HG02970 (cell line): Measurements from ENCODE around the gene TSC22D3.
A peak's percentile ranks its signal among the peaks of the same experiment; 100 is the strongest.

Source experiments
- ATAC-seq: cut with Tn5 transposase; IDR thresholded peaks from one replicate; pipeline ENCODE4 v1.9.1; 2021; ENCODE audit warnings: mild to moderate bottlenecking, moderate library complexity, moderate number of reproducible peaks; ENCODE audit not compliant: unreplicated experiment, low FRiP score

TSC22D3 gene

DNA sequence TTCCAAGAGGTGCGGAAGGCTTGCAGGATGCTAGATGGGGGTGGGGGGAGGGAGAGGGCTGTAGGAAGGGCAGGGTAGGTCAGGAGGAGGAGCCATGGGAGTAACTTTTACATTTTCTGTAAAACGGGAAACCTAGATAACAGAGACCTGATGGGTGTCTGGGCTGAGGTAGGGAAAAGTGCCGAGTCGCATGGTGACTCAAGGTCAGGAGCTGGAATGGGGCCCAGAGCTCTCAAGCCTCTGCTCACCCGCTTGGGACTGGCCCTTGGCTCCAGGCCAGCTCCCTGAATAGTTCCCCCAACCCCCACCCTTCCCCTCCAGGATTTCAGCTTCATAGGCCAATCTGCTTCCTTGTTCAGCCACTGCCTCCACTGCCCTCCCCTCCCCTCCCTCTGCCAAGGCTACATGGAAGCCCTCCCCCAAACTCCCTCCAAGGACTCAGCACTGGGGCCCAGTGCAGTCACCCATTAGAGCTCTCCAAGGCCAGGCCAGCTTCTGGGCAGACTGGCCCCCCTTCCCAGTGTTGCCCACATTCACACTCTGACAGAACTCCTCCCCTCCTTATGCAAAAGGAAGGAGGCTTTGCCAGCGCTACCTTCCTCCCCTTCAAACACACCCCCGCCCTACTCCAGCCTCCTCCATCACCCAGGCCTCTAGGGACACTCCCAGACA lies 43.6 kb downstream of the TSC22D3 start:
- no peak for ATAC-seq

DNA sequence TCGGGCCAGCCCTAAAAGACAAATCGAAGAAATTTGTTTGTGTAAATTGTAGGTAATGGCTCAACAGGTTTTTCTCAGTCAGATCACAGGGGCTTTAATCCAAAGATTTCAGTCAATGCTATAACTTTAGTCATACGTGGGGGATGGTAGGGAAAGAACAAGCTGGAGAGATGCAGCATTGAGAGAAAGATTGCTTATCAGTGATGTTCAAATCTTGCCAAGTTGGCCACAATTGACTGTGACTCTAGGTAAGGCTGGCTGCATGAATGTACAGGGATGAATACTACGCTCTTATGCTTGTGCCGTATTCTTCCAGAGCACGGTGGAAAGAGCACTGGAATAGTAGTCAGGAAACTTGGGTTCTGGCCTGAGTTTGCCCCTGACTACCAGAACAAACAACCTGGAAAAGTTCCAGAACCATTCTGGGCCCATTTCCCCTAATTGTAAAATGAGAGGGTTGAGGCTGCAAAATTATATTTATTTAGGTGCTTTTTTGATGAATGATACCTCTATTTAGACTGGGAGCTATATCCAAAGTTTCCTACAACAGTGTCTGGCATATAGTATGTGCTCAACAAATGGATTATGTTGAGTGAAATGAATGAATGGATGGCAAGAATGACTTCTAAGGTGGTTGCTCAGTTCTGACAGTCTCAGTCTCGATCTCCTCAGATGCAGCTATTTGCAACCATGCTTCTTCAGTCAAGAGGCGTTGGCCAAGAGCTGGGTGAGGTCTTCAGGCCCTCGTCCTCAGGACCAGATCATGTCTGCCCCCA lies 44.4 kb downstream of the TSC22D3 start:
- no peak for ATAC-seq

DNA sequence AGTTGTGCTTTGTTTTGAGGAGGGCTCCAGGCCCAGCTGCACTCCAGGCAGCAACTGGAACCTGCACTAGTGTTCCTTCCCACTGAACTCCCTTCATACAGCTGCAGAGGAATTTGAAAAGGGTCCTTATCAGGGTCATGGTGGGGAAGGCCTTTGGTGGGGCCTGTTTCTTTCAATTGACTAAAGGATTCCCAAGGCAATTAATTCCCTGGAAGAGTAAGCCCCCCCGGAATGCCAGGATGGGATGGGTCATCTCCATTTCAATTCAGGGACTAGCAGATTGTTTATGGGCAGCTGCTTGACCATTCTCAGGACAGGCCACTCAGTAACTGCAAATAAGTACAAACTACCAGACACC lies 45.3 kb downstream of the TSC22D3 start:
- no peak for ATAC-seq

DNA sequence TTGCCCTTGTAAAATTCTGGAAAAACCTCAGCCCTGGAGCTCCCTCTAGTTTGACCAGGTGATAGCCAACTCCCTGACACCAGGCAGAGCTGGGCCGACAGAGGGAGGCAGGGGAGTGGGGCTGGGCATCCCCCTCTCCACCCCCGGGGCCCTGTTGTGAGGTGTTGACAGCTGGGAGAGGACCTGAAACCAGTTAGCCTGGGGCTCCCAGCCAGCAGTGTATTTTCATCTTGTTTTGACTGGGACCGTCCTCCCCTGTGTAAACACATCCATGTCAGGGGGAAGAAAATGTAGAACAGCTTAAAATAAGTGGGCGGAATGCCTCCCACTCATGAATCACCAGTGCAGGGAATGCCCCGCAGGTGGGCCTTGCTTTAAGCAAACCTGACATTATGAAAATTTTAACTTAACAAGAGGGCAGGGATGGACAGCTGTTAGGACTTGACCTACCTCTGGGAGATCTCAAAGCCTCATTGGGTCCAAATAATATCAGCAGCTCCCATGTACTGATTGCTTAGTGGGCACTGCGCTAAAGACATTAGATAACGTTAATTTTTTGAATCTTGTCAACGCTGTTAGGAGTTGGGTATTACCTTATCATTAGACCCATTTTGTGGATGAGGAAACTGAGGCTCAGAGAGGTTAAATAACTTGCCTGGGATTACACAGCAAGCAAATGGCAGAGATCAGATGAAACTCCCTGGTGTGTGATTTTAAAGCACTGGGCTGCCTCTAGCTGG lies 45.9 kb downstream of the TSC22D3 start:
- no peak for ATAC-seq

DNA sequence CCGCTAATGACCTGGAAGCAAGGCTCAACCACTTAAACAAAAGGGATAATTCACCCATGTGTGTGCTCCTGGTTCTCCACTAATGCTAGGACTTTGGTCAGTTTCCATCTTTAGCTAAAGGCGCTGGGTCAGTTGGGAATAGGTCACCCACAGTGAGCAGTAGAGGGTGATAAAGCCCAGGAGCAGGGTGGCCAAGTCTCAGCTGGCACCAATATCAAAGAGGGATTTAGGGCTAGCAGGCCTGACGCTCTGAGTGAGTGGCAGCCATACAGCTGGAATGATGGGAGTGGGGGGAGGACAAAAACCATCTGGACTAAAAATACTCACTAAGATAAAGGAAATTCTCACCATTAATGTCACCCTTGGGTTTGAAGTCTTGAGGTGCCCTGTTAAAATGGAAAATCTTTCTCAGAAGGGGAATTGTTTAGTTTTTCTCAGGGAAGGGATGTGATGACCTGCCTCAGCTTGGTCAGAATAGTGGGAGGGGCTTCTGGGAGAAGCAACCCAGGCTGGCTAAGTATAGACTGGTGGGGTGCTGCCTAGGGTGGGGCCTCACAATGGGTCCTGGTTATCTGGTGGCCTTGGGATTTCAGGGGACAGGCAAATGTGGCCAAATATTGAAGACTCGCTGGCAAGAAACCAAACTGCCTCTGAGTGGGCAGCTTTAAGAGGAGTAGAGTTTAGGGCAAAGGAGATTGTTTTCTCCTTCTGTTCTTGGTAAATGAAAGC lies 47.1 kb downstream of the TSC22D3 start:
- no peak for ATAC-seq

DNA sequence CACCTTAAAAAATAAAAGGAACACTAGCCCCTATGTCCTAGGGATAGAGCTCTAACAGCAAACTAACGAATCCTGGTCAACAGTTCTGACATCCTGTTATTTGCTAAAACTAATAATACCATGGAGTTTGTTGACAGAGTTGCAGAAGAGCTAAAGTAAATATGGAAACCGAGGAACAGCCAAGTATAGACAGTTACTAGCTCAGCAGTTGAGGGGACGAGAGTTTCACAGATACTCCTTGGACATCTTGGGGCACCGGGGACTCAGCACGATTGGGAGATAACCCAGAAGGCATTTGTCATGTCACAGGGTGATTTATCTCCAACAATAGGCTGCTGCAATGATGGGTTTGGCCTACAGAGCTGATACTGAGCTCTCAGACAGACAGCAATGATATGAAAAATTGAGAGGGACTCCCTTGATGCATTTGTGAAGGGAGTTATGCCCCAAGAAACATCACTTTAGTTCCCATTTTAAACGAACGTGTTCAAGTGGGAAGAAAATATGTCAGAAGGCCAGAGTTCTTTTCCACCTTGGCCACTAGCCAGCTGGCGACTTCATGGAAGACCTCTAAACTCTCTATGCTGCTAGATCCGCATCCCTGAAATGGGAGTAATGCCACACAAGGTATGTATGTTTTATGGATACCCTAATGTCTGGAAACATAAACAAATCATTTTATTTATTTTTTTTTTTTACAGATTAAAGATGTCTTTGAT lies 48.6 kb downstream of the TSC22D3 start:
- no peak for ATAC-seq

DNA sequence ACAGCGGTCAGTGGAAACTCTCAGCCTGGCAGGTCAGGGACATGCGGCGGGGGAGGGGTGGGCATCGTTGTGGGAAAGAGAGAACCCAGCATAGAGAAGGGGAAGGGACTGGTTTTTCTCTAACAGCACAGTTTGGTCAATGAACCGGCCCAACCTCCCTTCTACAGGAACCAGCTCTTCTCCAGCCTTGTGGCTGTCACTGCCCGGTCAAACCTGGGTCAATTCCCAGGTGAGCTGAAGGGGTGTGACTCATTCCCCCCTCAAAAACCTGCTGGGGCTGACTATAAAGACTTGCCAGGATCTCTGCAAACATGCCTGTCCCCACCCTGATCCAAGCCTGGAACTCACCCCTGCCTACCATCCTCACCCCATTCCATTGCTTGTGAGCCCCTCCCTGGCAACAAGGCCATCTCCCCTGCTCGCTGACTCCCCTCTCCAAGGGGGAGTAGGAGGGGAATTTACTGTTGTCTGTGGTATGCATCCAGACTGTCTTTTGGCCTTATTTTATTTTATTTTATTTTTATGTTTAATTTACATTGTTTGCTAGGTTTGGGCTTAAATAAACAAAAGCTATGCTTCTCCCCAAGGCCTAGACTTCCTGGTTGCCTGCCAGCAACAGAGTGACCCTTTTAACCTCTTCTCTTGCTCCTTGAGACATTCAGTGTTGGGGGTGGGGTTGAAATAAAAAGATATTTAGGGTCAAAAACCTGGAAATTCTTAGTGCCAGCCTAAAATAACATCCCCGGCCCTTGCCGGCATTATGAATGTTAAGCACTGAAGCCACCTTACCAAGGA lies 49.6 kb downstream of the TSC22D3 start:
- no peak for ATAC-seq

DNA sequence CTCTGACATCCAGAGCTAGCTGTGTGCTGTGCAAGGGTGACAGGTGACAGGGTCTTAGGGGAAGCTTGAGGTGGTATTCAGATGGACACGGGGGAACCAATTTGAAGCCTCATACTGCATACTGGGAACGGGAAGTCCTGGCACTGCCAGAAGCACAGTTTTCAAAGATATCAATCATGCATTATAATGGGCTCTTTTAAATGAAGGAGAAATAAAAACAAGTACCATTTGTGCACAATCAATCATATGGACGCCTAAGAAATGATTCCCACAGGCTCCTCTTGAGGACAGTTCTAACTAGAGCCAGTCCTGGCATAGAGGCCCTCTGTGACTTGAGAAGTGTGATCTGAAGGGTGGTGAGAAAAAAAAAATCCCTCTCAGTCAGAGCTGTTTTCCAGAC lies 50.9 kb downstream of the TSC22D3 start:
- ATAC-seq = no peak

DNA sequence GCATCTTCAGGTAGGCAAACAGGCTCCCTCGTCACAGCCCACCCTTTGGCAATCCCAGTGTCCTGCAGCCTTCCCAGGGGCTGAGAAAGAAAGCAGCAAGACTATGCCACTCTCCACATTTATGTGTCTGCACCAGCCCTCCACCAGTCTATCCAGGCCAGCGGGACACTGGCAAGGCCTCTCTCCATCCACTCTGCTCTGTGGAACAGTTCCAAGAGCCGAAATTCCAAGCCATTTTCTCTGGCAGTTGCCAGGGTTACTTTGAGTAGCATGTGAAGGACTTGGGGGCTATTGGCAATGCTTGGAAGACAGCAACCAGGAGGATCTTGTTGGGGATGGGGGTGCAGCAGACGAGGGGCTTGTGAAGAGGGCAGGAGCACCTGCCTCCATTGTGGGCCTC lies 52.1 kb downstream of the TSC22D3 start:
- no peak for ATAC-seq

DNA sequence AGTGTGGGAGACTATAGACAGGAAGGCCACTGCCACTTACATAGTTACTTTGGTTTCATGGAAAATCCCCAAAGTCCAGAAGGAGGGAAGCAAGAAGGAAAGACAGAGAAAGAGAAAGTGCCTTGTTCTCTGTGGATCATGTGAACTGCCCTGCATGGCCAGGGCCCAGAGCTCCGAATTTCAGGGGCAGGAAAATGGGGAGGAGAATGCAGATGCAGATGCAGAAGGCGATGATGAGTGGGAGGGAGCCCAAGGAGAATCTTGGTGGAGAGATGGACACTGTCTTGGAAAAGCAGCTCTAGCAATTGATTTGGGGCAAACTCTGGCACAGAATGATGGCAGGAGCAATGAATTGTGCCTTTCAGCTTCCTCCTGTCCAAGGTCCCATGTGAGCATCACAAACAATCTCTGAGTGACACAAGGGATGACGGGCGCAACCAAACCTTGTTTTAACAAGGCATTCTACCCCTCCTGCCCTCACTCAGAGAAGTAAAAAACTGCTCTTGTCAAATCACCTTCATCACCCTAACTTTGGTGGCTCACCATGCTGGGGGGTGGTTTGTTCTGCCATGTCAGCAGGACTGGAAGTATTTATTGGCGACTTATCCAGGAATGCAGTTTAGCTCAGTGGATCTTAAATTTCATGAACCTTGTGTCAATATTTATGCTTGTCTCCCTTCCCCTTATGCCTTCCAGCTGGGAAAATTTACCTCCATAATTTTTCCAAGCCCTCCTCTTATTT lies 53.5 kb downstream of the TSC22D3 start:
- ATAC-seq = no peak

DNA sequence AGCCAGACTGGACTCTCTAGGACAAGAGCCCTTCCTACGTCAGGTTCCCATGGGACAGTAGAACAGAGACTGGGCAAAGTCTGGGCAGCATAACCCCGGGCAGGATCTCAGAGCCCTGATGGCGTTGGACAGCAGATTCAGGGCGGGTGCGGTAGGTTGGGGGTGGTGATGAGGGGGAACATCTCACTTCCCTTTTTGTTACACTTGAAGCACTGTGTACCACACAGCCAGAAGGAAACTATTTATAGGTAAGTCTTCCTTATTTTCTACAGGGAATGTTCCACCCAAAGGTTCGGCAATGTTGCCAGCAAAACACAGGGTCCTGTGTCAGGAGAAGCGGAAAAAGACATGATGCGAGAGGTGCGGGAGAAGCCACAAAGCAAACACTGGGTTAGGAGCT lies 54.3 kb downstream of the TSC22D3 start:
- no peak for ATAC-seq

DNA sequence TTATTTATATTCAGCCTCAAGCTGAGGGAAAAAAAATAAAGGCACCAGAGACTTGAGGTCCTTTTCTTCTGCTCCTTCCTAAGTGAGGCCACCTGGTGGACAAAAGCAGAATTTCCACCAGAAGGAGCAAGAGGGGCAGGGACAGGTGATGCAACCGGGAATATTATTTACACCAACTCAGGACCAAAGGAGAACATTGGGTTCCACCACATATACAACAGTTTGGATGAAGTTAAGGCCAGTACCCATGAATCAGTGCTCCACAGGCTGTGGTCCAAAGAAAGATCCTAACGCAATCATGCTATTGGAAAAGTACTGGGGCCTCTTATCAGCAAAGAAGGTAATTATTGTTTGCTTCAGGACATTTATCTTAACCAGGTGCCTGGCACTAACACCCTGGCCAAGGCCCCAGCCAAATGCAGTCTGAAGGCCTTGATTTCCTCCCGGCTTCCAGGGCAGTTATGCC lies 57.4 kb downstream of the TSC22D3 start:
- no peak for ATAC-seq

DNA sequence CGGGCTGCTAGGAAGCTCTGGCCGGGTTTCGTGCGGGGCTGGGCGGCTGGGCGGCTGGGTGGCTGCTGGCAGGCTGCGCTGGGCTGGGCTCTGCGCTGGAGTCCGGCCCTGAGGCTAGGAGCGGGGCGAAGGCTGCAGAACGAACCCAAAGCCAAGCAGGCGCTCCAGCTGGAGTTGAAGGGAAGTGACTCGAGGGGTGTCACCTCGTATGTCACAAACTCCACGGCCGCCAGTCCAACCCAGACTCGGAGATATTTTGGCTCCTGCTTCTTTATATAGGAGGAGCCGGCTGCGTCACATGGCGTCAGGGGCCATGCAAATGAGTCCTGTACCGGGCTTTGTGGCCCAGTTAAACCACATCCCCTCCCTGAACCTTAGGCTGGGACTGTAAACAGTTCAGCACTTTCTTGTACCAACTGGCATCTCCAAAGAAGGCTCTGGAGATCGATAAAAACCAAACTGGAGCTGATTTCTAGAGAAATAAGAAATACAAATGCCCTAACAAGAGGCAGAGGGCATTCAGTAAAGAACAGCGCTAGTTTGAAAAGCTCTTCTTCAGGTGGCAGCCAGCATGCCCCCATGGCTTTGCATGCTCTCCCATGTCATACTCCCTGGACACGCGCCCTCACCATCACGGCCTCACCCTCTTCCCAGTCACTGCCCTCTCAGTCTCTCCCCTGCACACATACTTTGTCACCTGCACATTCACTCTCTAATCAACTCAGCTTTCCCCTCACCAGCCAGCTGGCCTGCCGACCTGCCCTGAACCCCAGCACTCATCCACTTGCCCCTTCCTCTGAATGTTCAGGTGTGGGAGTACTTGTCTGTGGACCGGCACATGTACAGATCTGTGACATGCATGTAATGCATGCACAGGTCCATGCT lies 58.5 kb downstream of the TSC22D3 start:
- peak; percentile 46 for ATAC-seq

DNA sequence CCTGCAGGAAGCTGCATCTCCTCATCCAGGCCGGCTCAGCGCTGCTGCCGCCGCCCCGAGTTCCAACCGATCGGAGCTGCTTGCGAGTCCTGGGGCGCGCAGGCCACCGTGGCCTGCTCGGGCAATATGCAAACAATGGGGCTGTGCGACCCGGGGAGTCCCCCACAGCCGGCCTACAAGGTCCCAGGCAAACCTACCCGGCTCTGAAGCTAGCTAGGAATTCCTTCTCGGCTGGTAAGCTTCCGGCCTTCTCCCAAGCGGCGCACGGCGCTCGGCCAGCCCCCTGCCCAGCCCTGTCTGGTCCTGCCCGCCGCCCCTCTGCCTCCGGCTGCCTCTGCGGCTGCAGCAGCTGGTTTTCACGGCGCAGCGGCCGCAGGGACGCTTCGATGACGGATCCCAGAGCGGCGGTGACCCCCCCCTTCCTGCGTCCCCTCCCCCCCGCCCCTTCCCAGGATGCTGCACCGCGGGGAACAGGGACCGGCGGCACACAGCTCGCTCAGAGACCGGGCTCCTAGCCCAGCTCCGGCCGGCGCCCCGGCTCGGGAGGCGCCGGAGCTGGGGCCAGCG lies 59.4 kb downstream of the TSC22D3 start:
- peak; percentile 2 for ATAC-seq

DNA sequence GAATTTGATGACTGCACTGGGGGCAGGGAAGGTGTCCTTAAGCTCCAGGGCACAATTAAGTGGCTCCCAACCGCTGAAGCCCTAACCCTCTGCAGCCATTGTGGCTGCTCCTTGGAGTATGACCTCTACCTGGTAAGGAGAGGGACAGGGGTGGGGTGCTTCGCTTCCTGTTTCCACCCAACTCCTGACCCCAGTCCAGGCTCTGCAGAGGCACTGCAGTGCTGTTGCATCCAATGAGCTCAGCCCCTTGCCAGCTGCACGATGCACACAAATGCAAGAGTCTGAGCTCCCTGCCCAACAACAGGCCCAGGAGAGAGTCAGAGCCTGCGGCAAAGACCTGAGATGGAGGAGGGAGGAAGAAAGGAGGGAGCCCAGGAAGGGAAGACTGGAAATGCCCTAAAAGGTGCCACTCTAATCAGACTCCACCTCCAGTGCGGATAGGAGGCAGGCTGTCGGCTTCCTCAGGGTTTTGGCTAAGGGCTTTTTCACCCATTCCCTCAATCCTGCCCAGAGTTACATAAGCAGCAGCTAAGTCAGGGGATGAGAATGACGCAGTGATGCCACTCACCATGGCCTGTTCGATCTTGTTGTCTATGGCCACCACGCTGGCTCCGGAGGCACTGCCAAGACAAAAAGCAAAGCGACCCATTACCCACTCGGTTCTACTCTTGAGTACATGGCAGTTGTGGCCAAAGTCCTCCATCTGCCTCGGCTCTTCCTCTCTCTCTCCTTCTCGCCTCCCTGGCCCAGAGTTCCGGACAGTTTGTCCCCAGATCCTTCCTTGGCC lies 60.1 kb downstream of the TSC22D3 start:
- no peak for ATAC-seq

DNA sequence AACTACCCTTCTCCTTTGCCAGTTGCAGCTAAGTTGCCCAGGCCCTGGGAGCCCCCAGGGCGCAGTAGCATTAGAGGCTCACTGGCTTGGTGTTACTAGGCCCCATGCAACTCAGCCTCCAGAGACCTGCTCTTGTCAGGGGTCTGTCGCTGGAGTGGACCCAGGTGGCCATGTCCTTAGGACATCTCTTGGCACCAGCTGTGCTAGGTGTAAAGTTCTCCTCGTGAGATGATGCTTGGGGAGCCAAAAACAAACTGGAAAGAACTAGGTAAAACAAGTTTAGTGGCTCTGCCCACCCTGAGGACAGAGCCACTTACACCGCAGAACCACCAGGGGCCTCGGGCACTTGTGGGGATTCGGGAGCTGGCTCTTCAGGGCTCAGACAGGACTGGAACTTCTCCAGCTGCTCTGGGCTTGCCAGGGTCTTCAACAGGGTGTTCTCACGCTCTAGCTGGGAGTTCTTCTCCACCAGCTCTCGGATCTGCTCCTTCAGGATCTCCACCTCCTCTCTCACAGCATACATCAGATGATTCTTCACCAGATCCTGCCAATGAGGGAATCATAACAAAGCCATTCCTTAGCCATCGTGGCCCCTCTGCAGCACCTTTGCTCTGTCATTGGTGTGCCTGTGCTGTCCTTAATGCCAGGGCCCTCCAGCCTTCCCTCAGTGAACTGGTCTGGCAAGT lies 61.2 kb downstream of the TSC22D3 start:
- no peak for ATAC-seq
